A673 (cell line): ENCODE results near the gene FAM98B. TPM values are rescaled to one million over a fixed set of nuclear protein-coding genes. Genes with fewer than 3 reads are reported as not detected.

Experiments
- BruUV-seq: library from RNA; stranded (reverse); fragments of 400-500 nt; replicated peaks from 2 replicates; lab custom pipeline; 2021; lab: Mats Ljungman, UMichigan
- CTCF ChIA-PET: fragments of 300-600 bp; sonication (Branson Sonifier 250); formaldehyde crosslinking; loops from one replicate; lab custom pipeline; 2022; ENCODE audit warnings: antibody characterized with exemption; lab: Charles Lee
- POLR2A ChIA-PET: fragments of 300-600 bp; sonication (Branson Sonifier 250); formaldehyde crosslinking; loops from one replicate; lab custom pipeline; 2022; ENCODE audit warnings: antibody characterized with exemption; ENCODE audit not compliant: low non-redundant PET; lab: Charles Lee
- DNase-seq: peaks from one replicate; pipeline ENCODE4 v3.0.0-alpha.2; 2015; ENCODE audit warnings: low spot score
- H3K27ac ChIP-seq: fragments of 200-600 bp; sonication (generic); 2 replicates; pipeline ENCODE4 v1.5.1; 2016; ENCODE audit warnings: mixed run types, low read depth, mild to moderate bottlenecking, mixed read lengths, antibody characterized with exemption, low read length; ENCODE audit not compliant: poor library complexity, severe bottlenecking
- H3K27me3 ChIP-seq: fragments of 200-600 bp; sonication (generic); replicated peaks from 2 replicates; pipeline ENCODE4 v1.6.1; 2017; ENCODE audit warnings: mixed run types, low read depth, mild to moderate bottlenecking, mixed read lengths, antibody characterized with exemption, low read length; ENCODE audit not compliant: insufficient read depth, poor library complexity
- H3K36me3 ChIP-seq: fragments of 200-600 bp; sonication (generic); 2 replicates; pipeline ENCODE4 v1.6.1; 2016; ENCODE audit warnings: mixed run types, mild to moderate bottlenecking, mixed read lengths, antibody characterized with exemption, low read length; ENCODE audit not compliant: insufficient read depth, poor library complexity, severe bottlenecking
- H3K4me1 ChIP-seq: fragments of 200-600 bp; sonication (generic); 2 replicates; pipeline ENCODE4 v1.6.1; 2017; ENCODE audit warnings: mixed run types, mild to moderate bottlenecking, mixed read lengths, antibody characterized with exemption, low read length; ENCODE audit not compliant: insufficient read depth, poor library complexity, severe bottlenecking
- H3K4me3 ChIP-seq: fragments of 200-600 bp; sonication (generic); 2 replicates; pipeline ENCODE4 v1.5.1; 2016; ENCODE audit warnings: low read depth, mixed run types, mild to moderate bottlenecking, mixed read lengths, low read length; ENCODE audit not compliant: poor library complexity, severe bottlenecking
- H3K9me3 ChIP-seq: fragments of 200-600 bp; sonication (generic); 2 replicates; pipeline ENCODE4 v1.6.1; 2016; ENCODE audit warnings: mixed run types, low read depth, mild to moderate bottlenecking, mixed read lengths, antibody characterized with exemption, low read length; ENCODE audit not compliant: poor library complexity, severe bottlenecking
- EZH2 ChIP-seq: fragments of 200-600 bp; sonication (generic); IDR thresholded peaks from 2 replicates; pipeline ENCODE4 v1.6.1; 2017; ENCODE audit warnings: borderline replicate concordance, low read depth, mild to moderate bottlenecking, mixed read lengths, antibody characterized with exemption, low read length; ENCODE audit not compliant: poor library complexity, severe bottlenecking
- intact Hi-C: fragments of 100-400 bp; cut with micrococcal nuclease; formaldehyde crosslinking; loops from one replicate; pipeline ENCODE4 v1.10.0; 2022; ENCODE audit not compliant: unreplicated experiment
- total RNA-seq: library from RNA; stranded (reverse); gene quantifications from 2 replicates; pipeline ENCODE4 v1.2.3, GENCODE V29; 2021
- TF ChIP-seq, protein P1 (sequence below): fragments of 300-800, 200-600 bp; sonication (generic); conservative IDR thresholded peaks from 2 replicates; pipeline ENCODE4 v1.5.1; 2017; ENCODE audit warnings: low read depth, mild to moderate bottlenecking, antibody characterized with exemption, low read length, moderate library complexity, mixed read lengths

FAM98B gene
- total RNA-seq, 1 experiment from 2014 or later: 45.0 TPM

DNA sequence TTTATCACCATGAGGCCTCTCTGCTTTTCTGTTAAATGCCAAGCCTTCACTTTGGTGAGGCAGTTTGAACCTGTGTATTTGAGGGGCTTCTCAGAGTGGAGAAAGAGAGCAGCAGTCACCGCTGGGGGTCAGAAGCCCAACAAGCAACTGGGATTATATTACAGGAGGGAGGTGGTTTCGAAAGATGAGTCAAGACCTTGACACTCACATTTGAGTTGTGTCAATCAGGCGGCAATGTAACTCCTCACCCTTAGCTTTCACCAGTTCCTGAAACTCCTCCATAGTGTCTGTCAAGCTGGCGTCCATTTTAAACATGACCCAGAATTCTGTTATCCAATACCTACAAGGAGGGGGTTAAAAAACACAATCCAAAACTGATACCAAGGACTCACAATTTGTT lies 64.2 kb downstream of the FAM98B start:
- no peak overlapping the region for H3K27ac ChIP-seq
- ChIA-PET CTCF (no interaction called here), POLR2A (no interaction called here)
- H3K9me3 ChIP-seq: no peaks in the 10 kb centered on the region
- peaks cover 30% of the 10 kb centered on the region for H3K27me3 ChIP-seq
- TF ChIP-seq, protein P1, sequence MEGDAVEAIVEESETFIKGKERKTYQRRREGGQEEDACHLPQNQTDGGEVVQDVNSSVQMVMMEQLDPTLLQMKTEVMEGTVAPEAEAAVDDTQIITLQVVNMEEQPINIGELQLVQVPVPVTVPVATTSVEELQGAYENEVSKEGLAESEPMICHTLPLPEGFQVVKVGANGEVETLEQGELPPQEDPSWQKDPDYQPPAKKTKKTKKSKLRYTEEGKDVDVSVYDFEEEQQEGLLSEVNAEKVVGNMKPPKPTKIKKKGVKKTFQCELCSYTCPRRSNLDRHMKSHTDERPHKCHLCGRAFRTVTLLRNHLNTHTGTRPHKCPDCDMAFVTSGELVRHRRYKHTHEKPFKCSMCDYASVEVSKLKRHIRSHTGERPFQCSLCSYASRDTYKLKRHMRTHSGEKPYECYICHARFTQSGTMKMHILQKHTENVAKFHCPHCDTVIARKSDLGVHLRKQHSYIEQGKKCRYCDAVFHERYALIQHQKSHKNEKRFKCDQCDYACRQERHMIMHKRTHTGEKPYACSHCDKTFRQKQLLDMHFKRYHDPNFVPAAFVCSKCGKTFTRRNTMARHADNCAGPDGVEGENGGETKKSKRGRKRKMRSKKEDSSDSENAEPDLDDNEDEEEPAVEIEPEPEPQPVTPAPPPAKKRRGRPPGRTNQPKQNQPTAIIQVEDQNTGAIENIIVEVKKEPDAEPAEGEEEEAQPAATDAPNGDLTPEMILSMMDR: no peak
- no peak for TF ChIP-seq EZH2
- intact Hi-C loops: no loop called here
- no peak for DNase-seq
- no peak overlapping the region for H3K4me3 ChIP-seq
- no peaks in the 10 kb centered on the region for H3K36me3 ChIP-seq
- no peaks in the 10 kb centered on the region for H3K4me1 ChIP-seq
- BruUV-seq: no TSS peak

DNA sequence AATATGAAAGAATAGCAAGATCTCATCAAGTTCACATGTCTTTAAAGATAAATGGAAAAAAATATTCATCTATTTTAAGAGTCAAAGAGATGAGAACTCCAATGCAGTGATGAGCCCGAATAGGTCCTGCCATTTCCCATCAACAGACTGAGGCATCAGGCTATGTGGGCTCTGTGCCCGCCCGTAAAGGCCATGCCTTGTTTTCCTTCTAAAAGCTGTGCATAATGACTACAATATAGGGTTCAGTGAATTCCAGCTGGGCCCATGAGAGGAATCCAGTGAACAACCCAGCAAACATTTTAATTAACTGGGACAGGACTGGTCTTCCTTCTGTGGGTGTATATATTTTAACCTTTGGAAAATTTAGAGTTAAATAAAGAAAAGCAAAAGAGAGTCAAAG lies 66.1 kb downstream of the FAM98B start:
- no peak overlapping the region for H3K27ac ChIP-seq
- ChIA-PET CTCF (no interaction called here), POLR2A (no interaction called here)
- intact Hi-C loops: no loop called here
- no peaks in the 10 kb centered on the region for H3K36me3 ChIP-seq
- H3K4me3 ChIP-seq: no peak overlapping the region
- peaks cover 30% of the 10 kb centered on the region for H3K27me3 ChIP-seq
- H3K4me1 ChIP-seq: no peaks in the 10 kb centered on the region
- DNase-seq: no peak
- TF ChIP-seq, protein P1: no peak
- TF ChIP-seq EZH2: no peak
- BruUV-seq: no TSS peak
- H3K9me3 ChIP-seq: no peaks in the 10 kb centered on the region

DNA sequence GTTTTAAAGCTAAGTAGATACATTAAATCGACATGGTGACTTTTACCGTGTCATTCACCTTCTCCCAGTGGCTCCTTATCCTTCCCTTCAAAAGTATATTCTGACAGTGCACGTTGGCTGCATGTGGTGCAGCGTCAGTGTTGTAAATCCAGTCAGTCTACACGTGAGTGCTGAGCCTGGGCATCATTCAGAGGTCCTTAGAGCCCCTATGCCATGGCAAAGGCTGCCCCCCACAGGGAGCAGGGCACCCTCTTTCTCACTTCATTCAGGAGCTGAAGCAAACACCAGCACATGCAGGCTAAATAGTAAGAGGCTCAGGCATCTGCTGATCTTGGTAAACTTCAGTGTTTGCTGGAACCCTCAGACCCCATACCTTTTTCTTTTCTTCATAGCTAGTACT lies 67.4 kb downstream of the FAM98B start:
- intact Hi-C loops: no loop called here
- peaks cover 30% of the 10 kb centered on the region for H3K27me3 ChIP-seq
- TF ChIP-seq, protein P1: no peak
- TF ChIP-seq EZH2: no peak
- H3K4me1 ChIP-seq: no peaks in the 10 kb centered on the region
- H3K27ac ChIP-seq: no peak overlapping the region
- no peaks in the 10 kb centered on the region for H3K9me3 ChIP-seq
- H3K36me3 ChIP-seq: no peaks in the 10 kb centered on the region
- DNase-seq: no peak
- POLR2A ChIA-PET: no interaction called here
- BruUV-seq: no TSS peak
- no peak overlapping the region for H3K4me3 ChIP-seq
- CTCF ChIA-PET: no interaction called here
